GM06990 (cell line): ENCODE measurements around the gene LPP.

ENCODE experiments used
- DNase-seq: peaks from one replicate; pipeline ENCODE4 v3.0.0-alpha.2; 2011; ENCODE audit not compliant: insufficient read length; ENCODE audit errors: extremely low read depth
- H3K27me3 ChIP-seq: replicated peaks from 2 replicates; pipeline ENCODE4 v1.6.0; 2011; ENCODE audit warnings: low read length; ENCODE audit not compliant: control insufficient read depth, insufficient read depth
- H3K36me3 ChIP-seq: 2 replicates; pipeline ENCODE4 v1.5.1; 2011; ENCODE audit warnings: low read length; ENCODE audit not compliant: control insufficient read depth, insufficient read depth
- H3K4me3 ChIP-seq: replicated peaks from 2 replicates; pipeline ENCODE4 v1.5.1; 2011; ENCODE audit warnings: low read depth, mild to moderate bottlenecking, control low read depth, low read length
- TF ChIP-seq, protein P1 (sequence below): IDR thresholded peaks from 2 replicates; pipeline ENCODE4 v1.5.1; 2011; ENCODE audit warnings: low read length, control low read depth, mild to moderate bottlenecking, inconsistent platforms; ENCODE audit not compliant: insufficient read depth, poor library complexity, severe bottlenecking

Gene LPP

DNA sequence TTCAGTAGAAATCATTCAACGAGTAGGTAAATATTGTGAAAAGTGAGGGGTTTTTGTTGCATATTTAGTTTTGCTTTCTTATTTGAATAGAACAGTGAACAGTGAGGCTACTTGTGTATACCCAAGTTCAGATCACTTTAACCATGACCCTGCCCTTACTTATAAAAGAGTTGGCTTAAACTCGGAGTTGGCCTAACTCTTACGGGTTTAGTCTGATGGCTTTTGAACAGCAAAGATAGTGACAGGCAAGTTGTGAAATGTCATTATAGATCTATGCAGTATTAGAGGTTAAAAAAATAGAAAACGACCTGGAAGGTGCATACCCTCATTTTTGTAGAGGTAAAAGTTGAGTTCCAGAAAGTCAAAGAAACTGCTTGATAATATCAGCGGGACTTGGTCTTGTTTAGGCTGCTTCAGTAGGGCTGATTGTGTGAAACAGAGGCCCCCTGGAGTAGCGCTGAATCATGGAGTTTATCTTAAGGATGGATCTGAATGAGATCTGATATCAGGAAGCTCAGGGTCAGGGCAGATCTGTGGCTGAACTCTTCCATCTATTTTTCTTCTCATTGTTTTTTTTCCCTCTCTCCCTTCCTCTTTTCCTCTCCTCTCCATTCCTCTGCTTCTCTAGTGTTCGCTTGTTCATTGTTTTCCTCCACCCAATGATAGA is 359.8 kb downstream of the LPP start:
- no peak for DNase-seq
- TF ChIP-seq, protein P1, sequence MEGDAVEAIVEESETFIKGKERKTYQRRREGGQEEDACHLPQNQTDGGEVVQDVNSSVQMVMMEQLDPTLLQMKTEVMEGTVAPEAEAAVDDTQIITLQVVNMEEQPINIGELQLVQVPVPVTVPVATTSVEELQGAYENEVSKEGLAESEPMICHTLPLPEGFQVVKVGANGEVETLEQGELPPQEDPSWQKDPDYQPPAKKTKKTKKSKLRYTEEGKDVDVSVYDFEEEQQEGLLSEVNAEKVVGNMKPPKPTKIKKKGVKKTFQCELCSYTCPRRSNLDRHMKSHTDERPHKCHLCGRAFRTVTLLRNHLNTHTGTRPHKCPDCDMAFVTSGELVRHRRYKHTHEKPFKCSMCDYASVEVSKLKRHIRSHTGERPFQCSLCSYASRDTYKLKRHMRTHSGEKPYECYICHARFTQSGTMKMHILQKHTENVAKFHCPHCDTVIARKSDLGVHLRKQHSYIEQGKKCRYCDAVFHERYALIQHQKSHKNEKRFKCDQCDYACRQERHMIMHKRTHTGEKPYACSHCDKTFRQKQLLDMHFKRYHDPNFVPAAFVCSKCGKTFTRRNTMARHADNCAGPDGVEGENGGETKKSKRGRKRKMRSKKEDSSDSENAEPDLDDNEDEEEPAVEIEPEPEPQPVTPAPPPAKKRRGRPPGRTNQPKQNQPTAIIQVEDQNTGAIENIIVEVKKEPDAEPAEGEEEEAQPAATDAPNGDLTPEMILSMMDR: no peak
- no peak overlapping the region for H3K4me3 ChIP-seq
- H3K36me3 ChIP-seq: no peaks in the 10 kb centered on the region
- H3K27me3 ChIP-seq: no peaks in the 10 kb centered on the region

DNA sequence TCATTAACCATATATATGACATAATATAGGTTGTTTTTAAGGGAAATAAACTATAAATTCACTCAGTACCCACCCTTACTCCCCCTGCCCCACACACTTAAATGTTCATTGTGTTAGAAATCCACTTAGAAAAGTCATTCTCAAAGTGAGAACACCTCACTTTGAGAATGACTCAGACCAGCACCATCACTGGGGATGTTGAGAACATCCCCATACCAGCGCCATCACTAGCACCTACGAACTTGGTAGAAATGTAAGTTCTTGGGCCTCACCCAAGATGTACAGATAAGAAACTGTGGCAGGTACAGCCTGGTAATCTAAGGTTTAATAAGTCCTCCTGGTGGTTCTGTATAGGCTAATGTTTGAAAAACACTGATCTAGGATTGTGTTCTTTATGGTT is 362.6 kb downstream of the LPP start:
- TF ChIP-seq, protein P1: no peak
- no peak overlapping the region for H3K4me3 ChIP-seq
- no peak for DNase-seq
- H3K27me3 ChIP-seq: no peaks in the 10 kb centered on the region
- H3K36me3 ChIP-seq: no peaks in the 10 kb centered on the region

DNA sequence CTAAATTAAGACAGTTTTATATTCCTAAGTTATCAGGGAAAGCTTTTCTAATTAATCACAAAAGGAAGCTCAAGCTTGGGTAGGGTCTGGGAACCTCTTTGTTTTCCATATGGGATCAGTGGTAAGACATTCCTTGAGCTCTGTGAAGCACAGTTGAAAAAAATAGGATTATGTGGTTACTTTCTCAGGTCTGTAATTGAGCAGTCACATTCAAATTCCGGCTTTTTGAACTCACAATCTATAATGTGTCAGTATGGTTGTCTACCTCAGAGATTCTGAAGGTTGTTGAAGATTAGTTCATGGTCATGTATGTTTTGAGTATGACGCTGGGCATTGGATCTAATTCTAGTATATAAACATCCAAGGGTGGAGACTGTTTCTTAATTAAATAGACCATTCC is 364.5 kb downstream of the LPP start:
- H3K27me3 ChIP-seq: no peaks in the 10 kb centered on the region
- TF ChIP-seq, protein P1: no peak
- H3K4me3 ChIP-seq: no peak overlapping the region
- DNase-seq: no peak
- H3K36me3 ChIP-seq: no peaks in the 10 kb centered on the region

DNA sequence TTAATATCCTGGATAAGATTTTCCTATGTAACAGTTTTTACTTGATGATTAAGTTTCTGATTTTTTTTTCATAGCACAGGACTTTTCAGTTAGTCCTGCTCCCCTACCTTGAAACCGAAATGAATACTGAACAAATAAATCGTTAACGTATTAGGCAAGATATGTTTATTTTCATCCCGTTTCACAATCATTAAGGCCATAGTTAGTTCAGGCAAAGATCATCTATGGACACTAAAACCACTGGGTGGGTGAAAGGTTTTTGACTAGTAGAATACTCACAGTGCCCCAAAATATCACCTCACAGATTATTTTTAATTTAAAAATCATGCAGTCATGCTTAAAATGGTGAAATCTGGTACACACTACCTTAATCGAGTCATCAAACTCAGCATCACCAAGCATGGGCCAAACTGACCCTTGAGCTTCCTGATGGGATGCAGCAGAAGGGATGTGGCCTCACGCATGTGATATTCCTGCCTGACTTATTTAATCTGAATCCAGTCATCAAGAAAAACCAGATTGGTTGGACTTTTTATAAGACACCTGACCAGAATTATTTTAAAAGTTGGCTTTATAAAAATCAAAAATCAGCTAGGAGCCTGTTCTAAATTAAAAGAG is 365.0 kb downstream of the LPP start:
- H3K27me3 ChIP-seq: no peaks in the 10 kb centered on the region
- TF ChIP-seq, protein P1: no peak
- H3K36me3 ChIP-seq: no peaks in the 10 kb centered on the region
- DNase-seq: no peak
- H3K4me3 ChIP-seq: no peak overlapping the region

DNA sequence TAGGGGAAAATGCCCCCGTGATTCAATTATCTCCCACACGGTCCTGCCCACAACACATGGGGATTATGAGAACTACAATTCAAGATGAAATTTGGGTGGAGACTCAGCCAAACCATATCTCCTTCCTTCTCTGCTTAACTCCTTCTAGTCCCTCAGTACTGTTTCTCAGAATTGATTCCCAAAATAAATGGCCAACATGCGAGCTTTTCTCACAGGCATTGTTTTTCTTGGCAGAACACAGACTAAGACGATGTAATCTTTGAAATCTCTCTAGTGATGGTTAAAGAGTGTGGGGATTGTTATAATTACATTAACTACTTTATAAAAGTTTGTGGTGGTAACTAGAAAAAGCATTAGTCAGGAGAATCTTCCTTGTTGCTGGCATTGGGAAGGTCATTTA is 366.5 kb downstream of the LPP start:
- TF ChIP-seq, protein P1: no peak
- DNase-seq: no peak
- Histone ChIP-seq H3K27me3 (no peaks in the 10 kb centered on the region), H3K36me3 (no peaks in the 10 kb centered on the region), H3K4me3 (no peak overlapping the region)

DNA sequence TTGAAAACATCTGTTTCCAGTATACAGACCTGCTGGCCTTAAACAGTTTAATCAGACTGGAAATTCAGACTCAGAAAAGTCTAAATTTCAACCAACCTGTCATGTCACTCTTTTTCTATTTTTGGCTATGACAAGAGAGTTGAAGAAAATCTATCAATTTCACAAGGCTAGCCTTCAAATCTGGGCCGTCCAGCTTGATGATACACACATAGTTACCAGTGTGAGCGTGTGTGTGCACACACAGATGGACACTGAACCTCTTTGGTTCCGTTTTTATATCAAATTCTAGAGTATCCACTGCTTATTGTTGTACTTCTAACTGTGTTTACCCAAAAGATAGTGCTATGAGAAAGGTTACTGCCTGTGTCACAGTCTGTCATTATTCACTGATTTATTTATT is 368.2 kb downstream of the LPP start:
- Histone ChIP-seq H3K4me3 (no peak overlapping the region), H3K27me3 (no peaks in the 10 kb centered on the region), H3K36me3 (no peaks in the 10 kb centered on the region)
- TF ChIP-seq, protein P1: no peak
- no peak for DNase-seq
